Thyroid gland (tissue), 4 donors: ENCODE data around the gene GJA9. TPM values are rescaled to one million over a fixed set of nuclear protein-coding genes. Genes with fewer than 3 reads are reported as not detected.

Source experiments
- DNase-seq, 2 donors: peaks; one replicate each; pipeline ENCODE4 v3.0.0-alpha.2; 2019
- H3K27ac ChIP-seq, 3 donors: fragments of 200-600 bp; sonication (generic); 1 replicate in 2 of 3; 2 replicates in 1 of 3; pipeline ENCODE4 v1.5.1; 2016 to 2019; ENCODE audit warnings: mild to moderate bottlenecking in 1 of 3, moderate library complexity in 1 of 3
- H3K27me3 ChIP-seq: fragments of 200-600 bp; sonication (generic); one replicate; pipeline ENCODE4 v1.5.1; 2019
- H3K36me3 ChIP-seq, 2 donors: fragments of 200-600 bp; sonication (generic); one replicate each; pipeline ENCODE4 v1.5.1; 2016 to 2019
- H3K4me1 ChIP-seq, 2 donors: fragments of 200-600 bp; sonication (generic); one replicate each; pipeline ENCODE4 v1.5.1; 2017 to 2019
- H3K4me3 ChIP-seq, 3 donors: fragments of 200-600 bp; sonication (generic); replicated peaks in 1 of 3; 1 replicate in 2 of 3; 2 replicates in 1 of 3; pipeline ENCODE4 v1.5.1; 2016; ENCODE audit warnings: mild to moderate bottlenecking in 1 of 3
- H3K9me3 ChIP-seq: fragments of 200-600 bp; sonication (generic); one replicate; pipeline ENCODE4 v1.5.1; 2017
- POLR2A ChIP-seq, 2 donors: fragments of 450-650 bp; IDR thresholded peaks; one replicate each; pipeline ENCODE4 v1.6.1; 2017; ENCODE audit warnings: antibody characterized with exemption in 2 of 2, mild to moderate bottlenecking in 2 of 2, moderate library complexity in 1 of 2
- WGBS, 2 donors: methylation state at CpG; one replicate each; pipeline ENCODE4 v1.1.5; 2017; 5-methylcytosine and 5-hydroxymethylcytosine counted together
- intact Hi-C: fragments of 100-400 bp; cut with DNase I; formaldehyde crosslinking; loops from one replicate; pipeline ENCODE4 v1.15.1; 2023
- total RNA-seq, 4 donors: library from RNA; depleted of rRNA; stranded (reverse); fragments of >200 nt; gene quantifications; one replicate each; pipeline ENCODE4 v1.2.3, GENCODE V29; 2016
- TF ChIP-seq, protein P1 (sequence below), 6 experiments: fragments of 200-600 bp in 3 of 6; fragments of 450-650 bp in 3 of 6; sonication (generic) in 3 of 6; IDR thresholded peaks; one replicate each; pipeline ENCODE4 v1.5.1; 2016 to 2019; ENCODE audit warnings: antibody characterized with exemption in 6 of 6, mild to moderate bottlenecking in 2 of 6, inconsistent platforms in 1 of 6, moderate library complexity in 1 of 6

The GJA9 gene
- total RNA-seq, 4 donors from 2014 or later: not detected

DNA sequence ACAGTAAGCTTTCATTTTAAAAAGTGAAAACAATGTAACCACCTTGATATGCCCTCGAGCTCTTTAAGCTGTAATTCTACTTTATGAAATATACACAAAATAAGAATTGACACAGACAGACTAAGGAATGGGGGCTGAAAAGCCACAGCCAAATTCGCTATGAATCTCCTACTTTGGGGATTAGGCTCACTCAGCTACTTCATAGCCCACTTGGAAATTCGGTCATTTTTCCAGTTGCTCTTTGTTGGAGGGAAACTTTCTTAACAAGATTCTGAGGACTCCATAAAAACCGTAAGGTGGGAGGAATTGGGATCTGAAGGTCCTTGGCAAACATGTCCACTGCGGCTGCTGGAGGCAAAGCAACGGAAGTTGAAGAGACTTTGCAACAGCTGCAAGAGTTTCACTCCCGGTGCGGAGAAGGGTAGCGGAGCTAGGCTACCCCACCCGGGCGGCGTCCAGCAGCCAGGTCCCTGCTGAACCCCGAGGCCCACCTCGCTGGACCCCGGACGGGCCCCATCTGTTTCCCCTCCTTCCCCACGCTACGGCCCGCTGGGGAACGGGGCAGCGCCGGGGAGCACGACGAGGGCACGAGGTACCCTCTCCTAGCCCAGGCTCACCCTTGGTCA, 8.9 kb downstream of the GJA9 start:
- Histone ChIP-seq H3K36me3 (no peaks in the 10 kb centered on the region), H3K4me1 (peaks cover 12 to 18% of the 10 kb centered on the region in 2 donors), H3K4me3 (peak overlapping the region; percentile 5 to 71 (median 25)), H3K9me3 (no peaks in the 10 kb centered on the region), H3K27me3 (no peaks in the 10 kb centered on the region), H3K27ac (no peak overlapping the region)
- peak in 1 of 2 donors; percentile 19 for DNase-seq
- intact Hi-C loops: loop anchor here (5.0 kb wide), 1 partner anchor 155 kb away; the partner anchor contains the start of gene NDUFS5
- no peak for TF ChIP-seq POLR2A (IDR thresholded peaks at IDR 0.05)
- TF ChIP-seq, protein P1, sequence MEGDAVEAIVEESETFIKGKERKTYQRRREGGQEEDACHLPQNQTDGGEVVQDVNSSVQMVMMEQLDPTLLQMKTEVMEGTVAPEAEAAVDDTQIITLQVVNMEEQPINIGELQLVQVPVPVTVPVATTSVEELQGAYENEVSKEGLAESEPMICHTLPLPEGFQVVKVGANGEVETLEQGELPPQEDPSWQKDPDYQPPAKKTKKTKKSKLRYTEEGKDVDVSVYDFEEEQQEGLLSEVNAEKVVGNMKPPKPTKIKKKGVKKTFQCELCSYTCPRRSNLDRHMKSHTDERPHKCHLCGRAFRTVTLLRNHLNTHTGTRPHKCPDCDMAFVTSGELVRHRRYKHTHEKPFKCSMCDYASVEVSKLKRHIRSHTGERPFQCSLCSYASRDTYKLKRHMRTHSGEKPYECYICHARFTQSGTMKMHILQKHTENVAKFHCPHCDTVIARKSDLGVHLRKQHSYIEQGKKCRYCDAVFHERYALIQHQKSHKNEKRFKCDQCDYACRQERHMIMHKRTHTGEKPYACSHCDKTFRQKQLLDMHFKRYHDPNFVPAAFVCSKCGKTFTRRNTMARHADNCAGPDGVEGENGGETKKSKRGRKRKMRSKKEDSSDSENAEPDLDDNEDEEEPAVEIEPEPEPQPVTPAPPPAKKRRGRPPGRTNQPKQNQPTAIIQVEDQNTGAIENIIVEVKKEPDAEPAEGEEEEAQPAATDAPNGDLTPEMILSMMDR (IDR thresholded peaks at IDR 0.05): no peak
- WGBS, 2 donors: 8 to 12% methylated on average over 9 to 10 of the region's 25 CpGs

DNA sequence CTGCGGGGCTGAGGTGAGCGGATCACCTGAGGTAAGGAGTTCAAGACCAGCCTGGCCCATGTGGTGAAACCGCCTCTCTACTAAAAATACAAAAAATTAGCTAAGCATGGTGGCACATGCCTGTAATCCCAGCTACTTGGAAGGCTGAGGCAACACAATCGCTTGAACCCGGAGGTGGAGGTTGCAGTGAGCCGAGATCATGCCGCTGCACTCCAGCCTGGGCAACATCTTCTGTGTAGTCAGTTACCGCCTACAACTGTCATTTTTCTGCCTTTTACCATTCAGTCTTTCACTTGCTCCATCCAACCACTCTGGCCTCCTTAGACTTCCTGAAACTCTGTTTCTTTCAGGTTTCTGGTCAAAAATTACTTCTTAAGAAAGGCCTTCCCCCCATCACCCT, 10.4 kb downstream of the GJA9 start:
- 95% methylated on average over 8 of the region's 8 CpGs for WGBS, 2 donors
- intact Hi-C loops: loop anchor here (5.0 kb wide), 1 partner anchor 156 kb away; the partner anchor contains the start of gene NDUFS5
- TF ChIP-seq, protein P1 (IDR thresholded peaks at IDR 0.05): no peak
- TF ChIP-seq POLR2A (IDR thresholded peaks at IDR 0.05): no peak

DNA sequence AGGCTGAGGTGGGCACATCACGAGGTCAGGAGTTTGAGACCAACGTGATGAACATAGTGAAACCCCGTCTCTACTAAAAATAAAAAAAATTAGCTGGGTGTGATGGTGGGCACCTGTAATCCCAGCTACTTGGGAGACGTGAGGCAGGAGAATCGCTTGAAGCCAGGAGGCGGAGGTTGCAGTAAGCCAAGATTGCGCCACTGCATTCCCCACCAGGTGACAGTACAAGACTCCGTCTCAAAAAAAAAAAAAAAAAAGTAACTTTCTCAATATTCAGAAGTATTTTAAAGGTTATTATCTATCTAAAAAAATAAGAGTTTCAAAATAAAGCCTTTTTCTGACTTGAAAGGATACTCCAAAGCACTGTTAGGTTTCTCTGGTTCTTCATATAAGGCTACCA, 14.2 kb downstream of the GJA9 start:
- intact Hi-C loops: no loop called here
- 93% methylated on average over 8 of the region's 8 CpGs for WGBS, 2 donors
- DNase-seq: no peak
- TF ChIP-seq, protein P1 (IDR thresholded peaks at IDR 0.05): no peak
- no peaks in the 10 kb centered on the region for H3K27me3 ChIP-seq
- H3K36me3 ChIP-seq: no peaks in the 10 kb centered on the region
- no peaks in the 10 kb centered on the region for H3K9me3 ChIP-seq
- H3K4me1 ChIP-seq: peaks cover 2 to 6% of the 10 kb centered on the region in 2 donors
- H3K4me3 ChIP-seq: no peak overlapping the region
- no peak overlapping the region for H3K27ac ChIP-seq

More for the DNA sequence above, 10.4 kb downstream of the GJA9 start:
- Histone ChIP-seq H3K27ac (no peak overlapping the region), H3K9me3 (no peaks in the 10 kb centered on the region), H3K27me3 (no peaks in the 10 kb centered on the region), H3K4me1 (peaks cover 12 to 18% of the 10 kb centered on the region in 2 donors), H3K4me3 (no peak overlapping the region), H3K36me3 (no peaks in the 10 kb centered on the region)
- DNase-seq: no peak

DNA sequence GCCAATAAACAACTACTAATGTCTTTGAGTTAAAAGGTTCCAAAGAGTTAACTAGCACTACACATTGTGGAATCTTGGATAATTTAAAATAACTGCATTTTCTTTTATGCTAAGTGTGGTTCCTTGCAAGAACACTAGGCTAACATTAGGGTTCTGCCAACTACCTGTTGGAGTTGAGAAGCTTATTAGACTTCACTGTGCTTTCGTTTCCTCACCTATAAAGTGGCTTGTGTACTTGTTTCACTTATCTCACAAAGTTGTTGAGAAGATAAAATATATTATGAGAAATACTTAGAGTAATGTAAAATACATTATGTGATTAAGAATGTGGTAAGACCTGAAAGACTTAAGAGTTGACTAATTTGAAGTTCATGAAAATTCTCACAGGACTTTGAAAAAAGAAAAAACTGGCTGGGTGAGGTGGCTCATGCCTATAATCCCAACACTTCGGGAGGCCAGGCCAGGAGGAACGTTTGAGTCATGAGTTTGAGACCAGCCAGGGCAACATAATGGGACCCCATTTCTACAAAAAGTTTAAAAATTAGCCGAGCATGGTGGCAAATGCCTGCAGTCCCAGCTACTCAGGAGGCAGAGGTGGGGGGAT, 16.2 kb downstream of the GJA9 start:
- Histone ChIP-seq H3K27ac (no peak overlapping the region), H3K9me3 (no peaks in the 10 kb centered on the region), H3K36me3 (no peaks in the 10 kb centered on the region), H3K4me3 (no peak overlapping the region), H3K27me3 (no peaks in the 10 kb centered on the region), H3K4me1 (peaks cover 5 to 7% of the 10 kb centered on the region in 2 donors)
- no peak for DNase-seq
- no peak for TF ChIP-seq POLR2A (IDR thresholded peaks at IDR 0.05)
- TF ChIP-seq, protein P1 (IDR thresholded peaks at IDR 0.05): no peak
- 84 to 94% methylated on average over 4 of the region's 4 CpGs for WGBS, 2 donors
- intact Hi-C loops: no loop called here

DNA sequence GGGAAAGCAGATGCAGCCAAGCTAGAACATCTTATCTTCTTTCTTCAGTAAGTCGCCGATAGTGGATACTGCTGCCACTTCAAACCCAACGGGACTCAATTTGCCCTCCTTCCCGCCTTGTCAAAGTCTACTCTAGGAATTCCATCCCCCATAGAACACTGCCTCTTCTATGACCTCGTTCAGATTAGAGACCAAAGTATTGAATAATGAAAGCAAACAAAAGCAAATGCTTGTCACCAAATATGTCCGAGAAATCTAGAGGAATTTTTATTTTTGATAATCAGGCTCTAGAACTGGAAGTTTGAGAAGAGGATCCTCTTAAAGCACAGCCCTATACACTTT, 21.0 kb downstream of the GJA9 start:
- 10 to 13% methylated on average over 6 of the region's 6 CpGs for WGBS, 2 donors
- TF ChIP-seq, protein P1 (IDR thresholded peaks at IDR 0.05): no peak
- no peak for TF ChIP-seq POLR2A (IDR thresholded peaks at IDR 0.05)
- H3K36me3 ChIP-seq: peaks cover 0 to 2% of the 10 kb centered on the region in 2 donors
- DNase-seq: no peak
- H3K9me3 ChIP-seq: no peaks in the 10 kb centered on the region
- H3K27ac ChIP-seq: peak overlapping the region in 2 of 3 donors; percentile 68 to 70
- H3K4me1 ChIP-seq: peaks cover 12 to 20% of the 10 kb centered on the region in 2 donors
- H3K27me3 ChIP-seq: no peaks in the 10 kb centered on the region
- H3K4me3 ChIP-seq: peak overlapping the region in 2 of 3 donors; percentile 87
- intact Hi-C loops: loop anchor here (5.0 kb wide), 1 partner anchor 132 kb away; the partner anchor contains the start of gene AKIRIN1
